GM19438 (cell line): Measurements from ENCODE around the gene FAM200A.
A peak's percentile ranks its signal among the peaks of the same experiment; 100 is the strongest.
"Not testable (repeated sequence)": the region's sequence is repeated elsewhere in the genome, so short reads cannot be mapped to it uniquely, and the experiment has no call there.

Experiments used
- ATAC-seq: cut with Tn5 transposase; IDR thresholded peaks from one replicate; pipeline ENCODE4 v1.9.1; 2021; ENCODE audit warnings: low read depth; ENCODE audit not compliant: unreplicated experiment

The FAM200A gene

GRCh38 chr7:99551767-99552463 is at the start of gene FAM200A:
FAM200A (minus strand) TSS chr7:99552114; CDS start chr7:99548407, 3,707 bp downstream.
- peak; percentile 93 for ATAC-seq

GRCh38 chr7:99599836-99600235 is 47.9 kb upstream of the FAM200A start:
- no peak for ATAC-seq

GRCh38 chr7:99597762-99598501 is 46.0 kb upstream of the FAM200A start, which contains the start of gene TMEM225B:
TMEM225B (plus strand) TSS chr7:99598267; CDS start chr7:99604389, 6,122 bp downstream.
- ATAC-seq = no peak

GRCh38 chr7:99596408-99596955 is 44.6 kb upstream of the FAM200A start:
- no peak for ATAC-seq

- no peak for ATAC-seq
Measured at GRCh38 chr7:99594948-99595745, 43.2 kb upstream of the FAM200A start.

- ATAC-seq = no peak
Measured at GRCh38 chr7:99588868-99589267, 37.0 kb upstream of the FAM200A start.

GRCh38 chr7:99580778-99581332 is 28.9 kb upstream of the FAM200A start:
- ATAC-seq = not testable (repeated sequence)

GRCh38 chr7:99579956-99580777 is 28.3 kb upstream of the FAM200A start:
- no peak for ATAC-seq

- ATAC-seq = no peak
Measured at GRCh38 chr7:99579281-99579955, 27.5 kb upstream of the FAM200A start.

GRCh38 chr7:99576251-99576650 is 24.3 kb upstream of the FAM200A start:
- ATAC-seq = no peak

GRCh38 chr7:99573257-99573656 is 21.3 kb upstream of the FAM200A start:
- ATAC-seq = no peak

- ATAC-seq = no peak
Measured at GRCh38 chr7:99571768-99572167, 19.9 kb upstream of the FAM200A start.

GRCh38 chr7:99568770-99569169 is 16.9 kb upstream of the FAM200A start:
- not testable (repeated sequence) for ATAC-seq

- ATAC-seq = no peak
Measured at GRCh38 chr7:99563650-99564049, 11.7 kb upstream of the FAM200A start.

- no peak for ATAC-seq
Measured at GRCh38 chr7:99562832-99563231, 10.9 kb upstream of the FAM200A start.

GRCh38 chr7:99562114-99562784 is 10.3 kb upstream of the FAM200A start:
- no peak for ATAC-seq

- ATAC-seq = no peak
Measured at GRCh38 chr7:99561737-99562051, 9.8 kb upstream of the FAM200A start.

GRCh38 chr7:99560834-99561736 is 9.2 kb upstream of the FAM200A start:
- ATAC-seq = no peak
